Adrenal gland (tissue), 12 donors: ENCODE measurements around the gene ZNF827. TPM values are rescaled to one million over a fixed set of nuclear protein-coding genes. Genes with fewer than 3 reads are reported as not detected.
A peak's percentile ranks its signal among the peaks of the same experiment; 100 is the strongest.

Source experiments
- DNase-seq, 7 donors: peaks; one replicate each; pipeline ENCODE4 v3.0.0-alpha.2; 2019 to 2020
- H3K27ac ChIP-seq, 5 donors: fragments of 200-600 bp; sonication (generic) in 4 of 5; 1 replicate in 3 of 5; 2 replicates in 2 of 5; pipeline versions ENCODE4 v1.5.1 to v1.8.0; 2016 to 2020; ENCODE audit warnings: mild to moderate bottlenecking in 1 of 5
- H3K27me3 ChIP-seq: fragments of 200-600 bp; 2 replicates; pipeline ENCODE4 v1.8.0; 2021
- H3K36me3 ChIP-seq, 2 donors: fragments of 200-600 bp; replicated peaks in 1 of 2; 1 replicate in 1 of 2; 2 replicates in 1 of 2; pipeline versions ENCODE4 v1.5.1 to v1.8.0; 2018 to 2022
- H3K4me1 ChIP-seq, 2 donors: fragments of 200-600 bp; replicated peaks in 1 of 2; 1 replicate in 1 of 2; 2 replicates in 1 of 2; pipeline versions ENCODE4 v1.5.1 to v1.8.0; 2018 to 2021
- H3K4me3 ChIP-seq, 4 donors: fragments of 200-600 bp; sonication (generic) in 3 of 4; one replicate each; pipeline ENCODE4 v1.5.1; 2016 to 2018
- H3K9me3 ChIP-seq, 3 donors: fragments of 200-600 bp; sonication (generic) in 1 of 3; replicated peaks in 1 of 3; 1 replicate in 2 of 3; 2 replicates in 1 of 3; pipeline versions ENCODE4 v1.5.1 to v1.8.0; 2016 to 2021
- POLR2A ChIP-seq, 2 donors: fragments of 450-650 bp; IDR thresholded peaks; one replicate each; pipeline ENCODE4 v1.6.1; 2017; ENCODE audit warnings: antibody characterized with exemption in 2 of 2, mild to moderate bottlenecking in 2 of 2, moderate library complexity in 1 of 2
- WGBS, 4 donors: extraction: QIAGEN DNeasy Blood & Tissue Kit in 2 of 4; methylation state at CpG; one replicate each; pipeline versions ENCODE4 v1.1.5 to v1.1.7; 2013 to 2017; 5-methylcytosine and 5-hydroxymethylcytosine counted together
- intact Hi-C, 2 donors: fragments of 100-400 bp; cut with DNase I; formaldehyde crosslinking; loops; one replicate each; pipeline versions ENCODE4 v1.14.1 to v1.15.0; 2022 to 2023
- polyA plus RNA-seq, 3 donors: library from polyadenylated mRNA; stranded (reverse); fragments of 200-250 nt in 2 of 3; fragments of 350-450 nt in 1 of 3; fragmentation: Illumina TruSeq in 1 of 3; extraction: RNeasy Lipid Tissue Mini Kit (QIAGEN cat#74804) in 1 of 3; gene quantifications; one replicate each; pipeline ENCODE4 v1.2.3, GENCODE V29; 2013 to 2014
- total RNA-seq, 9 donors: library from RNA; depleted of rRNA in 4 of 9; stranded (reverse); fragments of >200 nt in 4 of 9; fragments of 120-200 nt in 1 of 9; fragmentation: NEBNext Ultra II Directional in 1 of 9; extraction: Animal tissue kit (Norgen Biotek cat#: 25700) in 1 of 9; gene quantifications; one replicate each; pipeline versions ENCODE4 v1.1.0 to v1.2.4, GENCODE V29; 2013 to 2023
- TF ChIP-seq, protein P1 (sequence below), 6 experiments: fragments of 450-650 bp in 4 of 6; fragments of 200-600 bp in 2 of 6; sonication (generic) in 1 of 6; IDR thresholded peaks; 1 replicate in 5 of 6; 2 replicates in 1 of 6; pipeline versions ENCODE4 v1.5.1 to v1.8.0; 2016 to 2021; ENCODE audit warnings: antibody characterized with exemption in 6 of 6, mild to moderate bottlenecking in 2 of 6, moderate library complexity in 1 of 6
- donor health status: healthy with polysubstance abuse.
- donor health status: Bipolar disorder and iron deficiency.
- donor health status: DM: yes; HTN: yes; CAD: no.
- donor health status: DM: no; HTN: no; CAD: no.
- donor health status: DM: no; HTN: no; CAD: no.
- donor health status: DM: yes; HTN: yes; CAD: no.

The ZNF827 gene
- total and polyA plus RNA-seq, 12 donors: 8.0 to 37.1 (median 22.7) TPM

DNA sequence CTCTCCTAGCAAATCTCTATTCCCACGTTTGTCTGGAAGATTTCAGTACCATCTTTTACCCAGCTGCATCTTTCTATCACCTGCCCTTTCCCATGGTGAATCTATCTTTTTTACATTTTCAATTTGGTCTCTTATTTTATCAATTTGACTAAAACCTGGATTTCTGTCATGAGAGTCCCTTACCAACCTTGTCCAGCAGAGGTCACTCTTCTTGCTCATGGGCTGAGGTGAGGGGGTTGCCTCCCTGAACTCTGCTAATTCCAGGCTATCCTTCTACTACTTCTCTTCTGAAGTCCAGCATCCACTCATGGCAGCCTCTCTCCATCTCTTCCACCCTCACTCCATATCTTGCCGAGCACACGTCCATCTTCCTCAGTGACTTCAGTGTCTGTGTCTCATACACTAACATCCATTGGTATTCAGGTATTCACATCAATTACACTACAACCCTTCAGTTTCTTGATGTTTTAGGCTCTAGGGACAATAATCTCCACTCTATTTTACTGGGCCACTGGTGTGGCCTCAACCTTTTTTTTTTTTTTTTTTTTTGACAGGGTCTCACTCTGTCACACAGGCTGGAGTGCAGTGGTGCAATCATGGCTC, 17.8 kb upstream of the ZNF827 start:
- peak; percentile 27 to 65 (median 39) for DNase-seq
- H3K27me3 ChIP-seq: no peaks in the 10 kb centered on the region
- intact Hi-C loops: loop anchor here in 1 of 2 donors (10.0 kb wide), 1 partner anchor 958 kb away; no protein-coding TSS in a partner anchor
- no peaks in the 10 kb centered on the region for H3K36me3 ChIP-seq
- H3K9me3 ChIP-seq: no peaks in the 10 kb centered on the region
- 51 to 60% (median 57%) methylated on average over 3 of the region's 3 CpGs for WGBS, 4 donors
- H3K4me1 ChIP-seq: peaks cover 0 to 3% of the 10 kb centered on the region in 2 donors
- TF ChIP-seq POLR2A (IDR thresholded peaks at IDR 0.05): no peak
- TF ChIP-seq, protein P1, sequence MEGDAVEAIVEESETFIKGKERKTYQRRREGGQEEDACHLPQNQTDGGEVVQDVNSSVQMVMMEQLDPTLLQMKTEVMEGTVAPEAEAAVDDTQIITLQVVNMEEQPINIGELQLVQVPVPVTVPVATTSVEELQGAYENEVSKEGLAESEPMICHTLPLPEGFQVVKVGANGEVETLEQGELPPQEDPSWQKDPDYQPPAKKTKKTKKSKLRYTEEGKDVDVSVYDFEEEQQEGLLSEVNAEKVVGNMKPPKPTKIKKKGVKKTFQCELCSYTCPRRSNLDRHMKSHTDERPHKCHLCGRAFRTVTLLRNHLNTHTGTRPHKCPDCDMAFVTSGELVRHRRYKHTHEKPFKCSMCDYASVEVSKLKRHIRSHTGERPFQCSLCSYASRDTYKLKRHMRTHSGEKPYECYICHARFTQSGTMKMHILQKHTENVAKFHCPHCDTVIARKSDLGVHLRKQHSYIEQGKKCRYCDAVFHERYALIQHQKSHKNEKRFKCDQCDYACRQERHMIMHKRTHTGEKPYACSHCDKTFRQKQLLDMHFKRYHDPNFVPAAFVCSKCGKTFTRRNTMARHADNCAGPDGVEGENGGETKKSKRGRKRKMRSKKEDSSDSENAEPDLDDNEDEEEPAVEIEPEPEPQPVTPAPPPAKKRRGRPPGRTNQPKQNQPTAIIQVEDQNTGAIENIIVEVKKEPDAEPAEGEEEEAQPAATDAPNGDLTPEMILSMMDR (IDR thresholded peaks at IDR 0.05): peak; percentile 52 to 70 (median 62)
- no peak overlapping the region for H3K4me3 ChIP-seq
- H3K27ac ChIP-seq: no peak overlapping the region

DNA sequence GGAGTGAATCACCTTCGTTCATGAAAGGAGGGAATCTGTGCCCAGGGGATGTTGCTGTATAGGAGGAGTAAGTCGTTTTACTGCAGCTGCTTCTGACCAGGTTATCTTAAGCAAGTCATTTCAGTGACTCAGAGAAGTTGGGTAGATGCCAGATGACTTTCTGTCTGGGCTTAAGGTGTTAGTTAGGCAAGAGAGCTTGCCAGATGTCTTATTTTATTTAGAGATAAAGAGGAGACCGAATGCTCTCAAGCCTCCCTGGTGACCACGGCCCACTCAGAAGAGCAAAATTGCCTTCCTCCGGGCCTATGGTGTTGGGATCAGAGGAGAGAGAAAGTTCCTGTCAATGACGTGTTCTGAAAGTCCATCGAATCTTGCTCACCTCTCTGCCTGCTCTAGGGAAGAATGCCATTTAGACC, 16.3 kb upstream of the ZNF827 start:
- Histone ChIP-seq H3K27me3 (no peaks in the 10 kb centered on the region), H3K4me3 (no peak overlapping the region), H3K9me3 (no peaks in the 10 kb centered on the region), H3K36me3 (no peaks in the 10 kb centered on the region), H3K27ac (no peak overlapping the region), H3K4me1 (no peaks in the 10 kb centered on the region)
- intact Hi-C loops: loop anchor here in 1 of 2 donors (10.0 kb wide), 1 partner anchor 960 kb away; no protein-coding TSS in a partner anchor
- 62 to 71% (median 66%) methylated on average over 7 of the region's 7 CpGs for WGBS, 4 donors
- TF ChIP-seq, protein P1 (IDR thresholded peaks at IDR 0.05): no peak
- TF ChIP-seq POLR2A (IDR thresholded peaks at IDR 0.05): no peak
- no peak for DNase-seq

DNA sequence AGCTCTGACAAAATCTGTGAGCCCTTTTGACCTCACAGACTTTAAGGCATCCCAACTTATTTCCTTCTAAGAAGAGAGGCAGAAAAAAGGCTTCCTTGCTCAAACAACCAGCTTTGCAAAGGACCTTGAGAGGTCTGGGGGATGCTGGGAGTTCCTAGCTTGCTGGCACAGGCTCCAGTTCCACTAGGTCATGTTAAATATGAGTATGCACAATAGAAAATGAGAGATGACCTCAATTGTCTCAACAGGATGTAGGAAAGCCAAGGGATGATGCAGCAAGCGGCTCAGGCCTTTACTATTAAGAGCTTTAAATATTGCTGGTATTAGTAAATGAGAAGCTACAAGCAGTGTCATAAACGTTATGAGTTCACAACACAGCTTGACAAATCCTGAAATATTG, 13.3 kb upstream of the ZNF827 start:
- whole genome bisulfite sequencing, 4 donors: 46 to 61% (median 54%) methylated on average over 2 of the region's 2 CpGs
- H3K27me3 ChIP-seq: no peaks in the 10 kb centered on the region
- intact Hi-C loops: loop anchor here in 1 of 2 donors (10.0 kb wide), 1 partner anchor 963 kb away; no protein-coding TSS in a partner anchor

DNA sequence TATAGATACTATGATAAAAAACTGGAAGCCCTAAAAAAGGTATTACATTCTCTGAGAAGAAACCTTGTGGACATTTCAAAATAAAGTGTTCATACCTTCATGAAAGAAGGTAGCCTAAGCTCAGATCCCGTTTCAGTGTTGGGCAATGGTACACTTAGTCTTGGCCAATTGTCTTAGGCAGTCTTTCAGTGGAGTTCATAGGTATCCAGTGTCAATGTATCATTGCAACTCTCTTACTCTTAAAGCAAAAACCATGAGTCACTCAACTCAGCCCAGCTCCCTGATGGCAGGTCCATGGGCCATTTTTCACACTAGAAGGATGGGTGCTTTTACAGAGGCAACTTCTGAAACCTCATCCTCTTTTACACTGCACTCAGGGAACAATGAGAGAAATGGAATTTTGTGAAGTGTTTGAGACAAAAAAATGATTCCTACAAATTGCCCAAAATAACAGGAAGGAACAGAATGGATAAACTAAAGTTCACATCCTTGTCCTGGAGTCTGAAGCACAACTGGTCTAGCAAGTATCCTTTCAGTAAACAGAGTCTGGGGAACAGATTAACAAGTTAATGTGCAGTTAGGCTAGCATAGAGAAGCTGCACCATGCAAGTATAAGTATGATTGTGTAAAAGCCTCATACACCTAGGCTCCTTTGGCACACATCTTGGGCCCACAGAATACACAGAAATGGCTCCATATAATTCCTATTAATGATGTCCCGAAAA, 7.0 kb upstream of the ZNF827 start:
- H3K4me1 ChIP-seq: no peaks in the 10 kb centered on the region
- no peaks in the 10 kb centered on the region for H3K9me3 ChIP-seq
- H3K27me3 ChIP-seq: no peaks in the 10 kb centered on the region
- no peak for DNase-seq
- H3K36me3 ChIP-seq: no peaks in the 10 kb centered on the region
- TF ChIP-seq, protein P1 (IDR thresholded peaks at IDR 0.05): no peak
- no peak for TF ChIP-seq POLR2A (IDR thresholded peaks at IDR 0.05)
- H3K27ac ChIP-seq: no peak overlapping the region
- H3K4me3 ChIP-seq: no peak overlapping the region
- 73 to 89% (median 87%) methylated on average over 2 of the region's 2 CpGs for WGBS, 4 donors
- intact Hi-C loops: loop anchor here in 1 of 2 donors (10.0 kb wide), 1 partner anchor 229 kb away; the partner anchor contains the start of gene LSM6

More for the DNA sequence above, 13.3 kb upstream of the ZNF827 start:
- no peak overlapping the region for H3K27ac ChIP-seq
- H3K4me3 ChIP-seq: no peak overlapping the region
- H3K36me3 ChIP-seq: no peaks in the 10 kb centered on the region
- no peak for TF ChIP-seq POLR2A (IDR thresholded peaks at IDR 0.05)
- TF ChIP-seq, protein P1 (IDR thresholded peaks at IDR 0.05): no peak
- no peaks in the 10 kb centered on the region for H3K4me1 ChIP-seq
- no peaks in the 10 kb centered on the region for H3K9me3 ChIP-seq
- DNase-seq: peak in 4 of 7 donors; percentile 19 to 53 (median 46)
